Smooth muscle cell (in vitro differentiated cells): ENCODE results near the gene AVL9. TPM values are rescaled to one million over a fixed set of nuclear protein-coding genes. Genes with fewer than 3 reads are reported as not detected.

Experiments used
- DNase-seq: peaks from one replicate; lab custom pipeline; 2025; ENCODE audit not compliant: unreplicated experiment; lab: John Stamatoyannopoulos, UW
- H2AFZ ChIP-seq: fragments of 200-600 bp; sonication (generic); 2 replicates; pipeline ENCODE4 v1.6.0; 2016; ENCODE audit warnings: antibody characterized with exemption, low read depth, mild to moderate bottlenecking
- H3F3A ChIP-seq: fragments of 200-600 bp; sonication (generic); 2 replicates; pipeline ENCODE4 v1.6.0; 2017; ENCODE audit warnings: antibody characterized with exemption, low read depth
- H3K27ac ChIP-seq: fragments of 200-600 bp; sonication (generic); 2 replicates; pipeline ENCODE4 v1.5.1; 2016; ENCODE audit warnings: low read depth, mild to moderate bottlenecking
- H3K27me3 ChIP-seq: fragments of 200-600 bp; sonication (generic); 2 replicates; pipeline ENCODE4 v1.6.1; 2016; ENCODE audit warnings: low read depth, mild to moderate bottlenecking
- H3K36me3 ChIP-seq: fragments of 200-600 bp; sonication (generic); 2 replicates; pipeline ENCODE4 v1.5.1; 2016; ENCODE audit warnings: low read depth
- H3K4me1 ChIP-seq: fragments of 200-600 bp; sonication (generic); 2 replicates; pipeline ENCODE4 v1.5.1; 2016; ENCODE audit warnings: low read depth
- H3K4me2 ChIP-seq: fragments of 200-600 bp; sonication (generic); 2 replicates; pipeline ENCODE4 v1.6.0; 2016; ENCODE audit warnings: mild to moderate bottlenecking
- H3K4me3 ChIP-seq: fragments of 200-600 bp; sonication (generic); 2 replicates; pipeline ENCODE4 v1.5.1; 2016; ENCODE audit warnings: mild to moderate bottlenecking
- H3K79me2 ChIP-seq: fragments of 200-600 bp; sonication (generic); 2 replicates; pipeline ENCODE4 v1.6.0; 2016; ENCODE audit warnings: low read depth, mild to moderate bottlenecking
- H3K9ac ChIP-seq: fragments of 200-600 bp; sonication (generic); 2 replicates; pipeline ENCODE4 v1.6.0; 2016; ENCODE audit warnings: low read depth
- H3K9me3 ChIP-seq: fragments of 200-600 bp; sonication (generic); replicated peaks from 2 replicates; pipeline ENCODE4 v1.5.1; 2016; ENCODE audit warnings: low read depth
- H4K20me1 ChIP-seq: fragments of 200-600 bp; sonication (generic); 2 replicates; pipeline ENCODE4 v1.6.0; 2016; ENCODE audit warnings: low read depth
- WGBS: methylation state at CpG from one replicate; pipeline ENCODE4 v1.1.7; 2016; ENCODE audit warnings: low lambda C conversion rate; 5-methylcytosine and 5-hydroxymethylcytosine counted together
- polyA plus RNA-seq: library from polyadenylated mRNA; unstranded; fragments of >200 nt; fragmentation: Nextera tagmentation; extraction: Ambion mirVana; gene quantifications from 2 replicates; pipeline ENCODE4 v1.2.1, GENCODE V29; 2016
- total RNA-seq: library from RNA; depleted of rRNA; stranded (reverse); fragments of >200 nt; gene quantifications from 2 replicates; pipeline ENCODE4 v1.2.3, GENCODE V29; 2014
- TF ChIP-seq, protein P1 (sequence below): fragments of 200-600 bp; sonication (generic); IDR thresholded peaks from 2 replicates; pipeline ENCODE4 v1.5.1; 2017; ENCODE audit warnings: borderline replicate concordance, mild to moderate bottlenecking, antibody characterized with exemption; ENCODE audit not compliant: insufficient read depth, poor library complexity, severe bottlenecking

Gene AVL9
- total and polyA plus RNA-seq, 2 experiments from 2014 or later = 13.1 to 32.3 TPM

DNA sequence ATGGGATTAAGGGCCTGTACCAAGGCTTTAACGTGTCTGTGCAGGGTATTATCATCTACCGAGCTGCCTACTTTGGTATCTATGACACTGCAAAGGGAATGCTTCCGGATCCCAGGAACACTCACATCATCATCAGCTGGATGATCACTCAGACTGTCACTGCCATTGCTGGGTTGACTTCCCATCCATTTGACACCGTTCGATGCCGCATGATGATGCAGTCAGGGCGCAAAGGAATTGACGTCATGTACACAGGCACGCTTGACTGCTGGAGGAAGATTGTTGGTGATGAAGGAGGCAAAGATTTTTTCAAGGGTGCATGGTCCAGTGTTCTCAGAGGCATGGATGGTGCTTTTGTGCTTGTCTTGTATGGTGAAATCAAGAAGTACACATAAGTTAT is 23.3 kb upstream of the AVL9 start:
- H4K20me1 ChIP-seq = no peaks in the 10 kb centered on the region
- TF ChIP-seq, protein P1, sequence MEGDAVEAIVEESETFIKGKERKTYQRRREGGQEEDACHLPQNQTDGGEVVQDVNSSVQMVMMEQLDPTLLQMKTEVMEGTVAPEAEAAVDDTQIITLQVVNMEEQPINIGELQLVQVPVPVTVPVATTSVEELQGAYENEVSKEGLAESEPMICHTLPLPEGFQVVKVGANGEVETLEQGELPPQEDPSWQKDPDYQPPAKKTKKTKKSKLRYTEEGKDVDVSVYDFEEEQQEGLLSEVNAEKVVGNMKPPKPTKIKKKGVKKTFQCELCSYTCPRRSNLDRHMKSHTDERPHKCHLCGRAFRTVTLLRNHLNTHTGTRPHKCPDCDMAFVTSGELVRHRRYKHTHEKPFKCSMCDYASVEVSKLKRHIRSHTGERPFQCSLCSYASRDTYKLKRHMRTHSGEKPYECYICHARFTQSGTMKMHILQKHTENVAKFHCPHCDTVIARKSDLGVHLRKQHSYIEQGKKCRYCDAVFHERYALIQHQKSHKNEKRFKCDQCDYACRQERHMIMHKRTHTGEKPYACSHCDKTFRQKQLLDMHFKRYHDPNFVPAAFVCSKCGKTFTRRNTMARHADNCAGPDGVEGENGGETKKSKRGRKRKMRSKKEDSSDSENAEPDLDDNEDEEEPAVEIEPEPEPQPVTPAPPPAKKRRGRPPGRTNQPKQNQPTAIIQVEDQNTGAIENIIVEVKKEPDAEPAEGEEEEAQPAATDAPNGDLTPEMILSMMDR = no peak
- 93% methylated on average over 9 of the region's 9 CpGs for WGBS

DNA sequence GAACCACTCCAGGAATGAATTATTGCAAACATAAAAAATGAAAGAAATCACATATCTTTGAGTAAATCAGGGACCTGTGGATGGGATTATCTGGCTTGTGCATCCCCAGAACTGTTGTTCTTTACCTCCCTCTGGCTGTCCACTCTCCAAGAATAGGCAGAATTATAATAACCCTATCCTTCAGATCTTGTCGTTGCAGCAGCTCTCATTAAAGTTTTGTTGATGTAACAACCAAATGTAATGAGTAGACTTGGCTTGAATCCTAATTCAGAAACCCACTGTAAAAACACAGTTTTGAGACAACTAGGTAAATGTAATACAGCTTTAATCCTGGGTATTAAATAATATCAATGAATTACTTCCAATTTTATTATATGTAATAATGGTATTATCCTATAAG is 21.3 kb upstream of the AVL9 start:
- no peak overlapping the region for H3K27ac ChIP-seq
- H3K36me3 ChIP-seq = no peaks in the 10 kb centered on the region
- no peak overlapping the region for H3K4me3 ChIP-seq
- 83% methylated on average over 1 of the region's 1 CpG for WGBS
- TF ChIP-seq, protein P1 = no peak
- no peak for DNase-seq
- no peak overlapping the region for H3K4me2 ChIP-seq
- H3K9me3 ChIP-seq = no peaks in the 10 kb centered on the region
- no peaks in the 10 kb centered on the region for H4K20me1 ChIP-seq
- H3K27me3 ChIP-seq = no peaks in the 10 kb centered on the region
- no peaks in the 10 kb centered on the region for H3K4me1 ChIP-seq
- no peaks in the 10 kb centered on the region for H3F3A ChIP-seq
- H3K79me2 ChIP-seq = no peaks in the 10 kb centered on the region
- H3K9ac ChIP-seq = no peak overlapping the region
- no peak overlapping the region for H2AFZ ChIP-seq

More for the DNA sequence above, 23.3 kb upstream of the AVL9 start:
- H3K27me3 ChIP-seq = no peaks in the 10 kb centered on the region
- no peak overlapping the region for H3K9ac ChIP-seq
- H3K4me1 ChIP-seq = no peaks in the 10 kb centered on the region
- no peak overlapping the region for H2AFZ ChIP-seq
- H3F3A ChIP-seq = no peaks in the 10 kb centered on the region
- DNase-seq = no peak
- H3K27ac ChIP-seq = no peak overlapping the region
- H3K4me2 ChIP-seq = no peak overlapping the region
- no peak overlapping the region for H3K4me3 ChIP-seq
- no peaks in the 10 kb centered on the region for H3K36me3 ChIP-seq
- H3K9me3 ChIP-seq = no peaks in the 10 kb centered on the region
- H3K79me2 ChIP-seq = no peaks in the 10 kb centered on the region

DNA sequence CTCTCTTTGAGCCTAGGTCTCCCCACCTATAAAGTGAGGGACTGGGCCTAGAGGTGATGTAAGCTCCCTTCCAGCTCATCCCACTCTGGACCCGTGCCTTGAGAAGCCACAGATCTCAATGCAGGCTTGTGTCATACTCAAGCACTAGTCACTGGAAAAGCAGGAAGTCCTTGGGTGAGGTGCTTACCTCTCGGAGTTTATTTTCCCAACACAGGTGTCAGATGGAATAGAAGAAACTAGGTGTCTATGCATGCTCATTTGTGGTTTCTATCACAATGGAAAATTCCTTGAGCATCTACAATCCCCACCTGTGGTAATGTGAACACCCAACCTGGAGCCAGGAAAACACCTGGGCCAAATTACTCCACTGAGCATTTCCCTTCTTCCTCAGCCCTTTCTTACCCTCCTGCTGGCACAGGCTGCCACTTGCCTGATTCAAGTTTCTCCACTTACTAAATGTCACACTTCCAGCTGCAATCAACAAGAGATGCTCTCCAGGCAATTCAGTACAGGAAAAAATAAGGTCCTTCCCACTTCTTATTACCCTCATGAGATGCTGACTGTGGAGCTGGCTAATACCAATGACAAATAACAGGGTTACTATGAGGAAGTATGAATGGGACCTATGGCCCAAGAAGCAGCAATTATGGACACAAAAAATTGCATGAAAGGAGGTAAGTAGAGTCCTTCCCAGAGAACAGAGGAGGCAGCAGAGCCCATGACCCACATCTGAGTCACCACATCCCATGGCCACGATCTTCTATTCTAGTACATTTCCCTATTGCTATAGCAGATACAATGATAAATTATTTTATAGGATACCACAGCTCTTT is 18.3 kb upstream of the AVL9 start:
- no peaks in the 10 kb centered on the region for H3F3A ChIP-seq
- H3K4me2 ChIP-seq = no peak overlapping the region
- H3K79me2 ChIP-seq = no peaks in the 10 kb centered on the region
- WGBS = 72% methylated on average over 3 of the region's 3 CpGs
- no peaks in the 10 kb centered on the region for H3K36me3 ChIP-seq
- no peak overlapping the region for H3K27ac ChIP-seq
- no peak overlapping the region for H3K4me3 ChIP-seq
- DNase-seq = no peak
- no peaks in the 10 kb centered on the region for H3K9me3 ChIP-seq
- no peaks in the 10 kb centered on the region for H3K4me1 ChIP-seq
- H2AFZ ChIP-seq = no peak overlapping the region
- no peaks in the 10 kb centered on the region for H4K20me1 ChIP-seq
- H3K9ac ChIP-seq = no peak overlapping the region
- TF ChIP-seq, protein P1 = no peak
- H3K27me3 ChIP-seq = no peaks in the 10 kb centered on the region

DNA sequence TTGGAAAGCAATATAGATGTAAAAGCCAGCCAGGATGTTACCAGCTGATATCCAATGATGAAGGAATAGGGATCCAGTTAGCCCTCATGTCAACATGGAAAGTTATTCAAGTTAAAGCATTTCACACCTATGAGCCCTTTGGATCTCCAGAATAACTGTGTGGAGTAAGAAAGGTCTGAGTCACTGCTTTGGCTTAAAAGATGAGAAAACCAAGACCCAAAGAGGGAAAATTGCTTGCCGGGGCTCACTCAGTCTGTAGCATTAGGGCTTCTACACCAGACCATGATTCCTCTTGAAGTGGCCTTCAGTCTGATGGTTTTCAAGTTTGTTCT is 17.7 kb upstream of the AVL9 start:
- Histone ChIP-seq H2AFZ (no peak overlapping the region), H3K4me1 (no peaks in the 10 kb centered on the region), H3F3A (no peaks in the 10 kb centered on the region), H3K4me2 (no peak overlapping the region), H3K36me3 (no peaks in the 10 kb centered on the region), H3K27me3 (no peaks in the 10 kb centered on the region), H4K20me1 (no peaks in the 10 kb centered on the region), H3K27ac (no peak overlapping the region), H3K9me3 (no peaks in the 10 kb centered on the region), H3K9ac (no peak overlapping the region), H3K4me3 (no peak overlapping the region), H3K79me2 (no peaks in the 10 kb centered on the region)
- DNase-seq = no peak
- WGBS = 81% methylated on average over 1 of the region's 1 CpG
- TF ChIP-seq, protein P1 = no peak
